Measurements from ENCODE around the gene SCRT2. TPM values are rescaled to one million over a fixed set of nuclear protein-coding genes. Genes with fewer than 3 reads are reported as not detected.

Gene SCRT2
- total and polyA plus RNA-seq, 9 of the 15 experiments (the other 6 are each of a cell fraction or from before 2014, with no cell fraction given) = 0.04 to 0.75 (median 0.13) TPM; not detected in 2

GRCh38 chr20:667351-668034 lies 8.1 kb downstream of the SCRT2 start (continued):
- TF ChIP-seq SMAD4 (CRISPR knock-in tag; conservative IDR thresholded peaks at IDR 0.05) (0 out of 2 replicates have a peak, but pooled peaks have one; percentile 18), POLR2H (tag; IDR thresholded peaks at IDR 0.05; ENCODE audit: low read depth) (no peak), PREB (CRISPR knock-in tag; IDR thresholded peaks at IDR 0.05) (no peak), BCOR (IDR thresholded peaks at IDR 0.05) (peak; percentile 77; the same call in 1 of the 2 replicates), MITF (IDR thresholded peaks at IDR 0.05) (no peak), HNRNPK (IDR thresholded peaks at IDR 0.05; ENCODE audit: low read depth, low read length, poor library complexity, severe bottlenecking) (no peak), ZZZ3 (IDR thresholded peaks at IDR 0.05) (no peak), TCF7 (IDR thresholded peaks at IDR 0.05; ENCODE audit: borderline replicate concordance) (no peak), TAL1 (IDR thresholded peaks at IDR 0.05) (no peak), PRDM10 (IDR thresholded peaks at IDR 0.05; ENCODE audit: partially characterized antibody) (no peak), GABPA (tag; conservative IDR thresholded peaks at IDR 0.05; ENCODE audit: low read depth) (no peak), CREB5 (CRISPR knock-in tag; IDR thresholded peaks at IDR 0.05) (no peak), RFX1 (IDR thresholded peaks at IDR 0.05) (no peak), SUPT5H (IDR thresholded peaks at IDR 0.05) (no peak), ZNF511 (CRISPR knock-in tag; IDR thresholded peaks at IDR 0.05) (0 out of 2 replicates have a peak, but pooled peaks have one; percentile 21), THRAP3 (IDR thresholded peaks at IDR 0.05; ENCODE audit: borderline replicate concordance) (no peak), CTCF (IDR thresholded peaks at IDR 0.05 in 2 of 3, conservative IDR thresholded peaks at IDR 0.05 in 1 of 3; ENCODE audit: insufficient read depth in 2 of 3, low read depth in 1 of 3, low read length in 3 of 3) (peak; percentile 80 to 93 (median 86)), ZNF224 (CRISPR knock-in tag; IDR thresholded peaks at IDR 0.05) (no peak)

Measured in K562 (cell line).